HG03196 (cell line): ENCODE measurements around the gene SPP2.

Source experiments
- ATAC-seq: cut with Tn5 transposase; IDR thresholded peaks from one replicate; pipeline ENCODE4 v1.9.1; 2021; ENCODE audit not compliant: unreplicated experiment

SPP2 gene

DNA sequence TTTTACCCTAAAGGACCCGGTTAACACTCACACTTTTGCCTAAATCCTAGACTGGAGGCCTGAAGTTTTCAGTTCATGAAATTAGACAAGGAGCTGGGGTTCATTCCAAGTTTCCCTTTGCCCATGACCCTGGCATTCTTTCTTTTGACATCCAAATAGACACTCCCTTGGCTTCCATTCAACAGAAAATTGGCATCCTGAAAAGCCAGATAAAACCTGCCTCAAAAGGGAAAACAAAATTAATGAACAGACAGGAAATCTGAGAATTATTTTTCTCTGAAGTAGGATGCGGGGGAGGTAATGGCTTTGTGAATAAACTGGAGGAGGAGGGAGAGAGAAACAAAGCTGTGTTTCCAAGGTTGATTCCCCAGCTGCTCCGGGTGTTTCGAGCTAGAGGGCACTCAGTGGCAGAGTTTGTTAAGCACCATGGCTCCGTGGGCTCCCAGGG is 41.0 kb downstream of the SPP2 start:
- ATAC-seq = no peak

GRCh38 chr2:234091883-234092282 is 41.4 kb downstream of the SPP2 start:
- no peak for ATAC-seq

GRCh38 chr2:234092344-234092743 is 41.8 kb downstream of the SPP2 start:
- no peak for ATAC-seq

- no peak for ATAC-seq
Measured at GRCh38 chr2:234095301-234095700, 44.8 kb downstream of the SPP2 start.

DNA sequence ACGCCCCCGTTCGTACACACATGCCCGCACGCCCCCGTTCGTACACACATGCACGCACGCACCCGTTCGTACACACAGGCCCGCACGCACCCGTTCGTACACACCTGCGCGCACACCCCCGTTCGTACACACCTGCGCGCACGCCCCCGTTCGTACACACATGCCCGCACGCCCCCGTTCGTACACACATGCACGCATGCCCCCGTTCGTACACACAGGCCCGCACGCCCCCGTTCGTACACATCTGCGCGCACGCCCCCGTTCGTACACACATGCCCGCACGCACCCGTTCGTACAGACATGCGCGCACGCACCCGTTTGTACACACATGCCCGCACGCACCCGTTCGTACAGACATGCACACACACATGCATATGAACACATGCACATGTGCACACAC is 45.7 kb downstream of the SPP2 start:
- ATAC-seq = no peak

GRCh38 chr2:234098681-234099080 is 48.2 kb downstream of the SPP2 start:
- no peak for ATAC-seq

DNA sequence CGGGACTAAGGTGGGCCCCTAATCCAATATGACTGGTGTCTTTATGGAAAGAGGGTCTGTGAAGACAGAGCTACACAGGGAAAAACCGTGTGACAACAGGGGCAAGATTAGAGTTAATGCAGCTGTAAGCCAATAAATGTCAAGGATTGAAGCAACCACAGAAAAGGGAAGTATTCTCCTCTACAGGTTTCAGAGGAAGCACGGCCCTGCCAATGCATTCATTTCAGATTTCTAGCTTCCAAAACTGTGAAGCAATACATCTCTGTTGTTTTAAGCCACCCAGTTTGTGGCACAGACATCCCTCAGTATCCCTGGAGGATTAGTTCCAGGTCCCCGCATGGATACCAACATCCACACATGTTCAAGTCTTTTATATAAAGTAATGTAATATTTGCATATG is 48.8 kb downstream of the SPP2 start:
- ATAC-seq = no peak

DNA sequence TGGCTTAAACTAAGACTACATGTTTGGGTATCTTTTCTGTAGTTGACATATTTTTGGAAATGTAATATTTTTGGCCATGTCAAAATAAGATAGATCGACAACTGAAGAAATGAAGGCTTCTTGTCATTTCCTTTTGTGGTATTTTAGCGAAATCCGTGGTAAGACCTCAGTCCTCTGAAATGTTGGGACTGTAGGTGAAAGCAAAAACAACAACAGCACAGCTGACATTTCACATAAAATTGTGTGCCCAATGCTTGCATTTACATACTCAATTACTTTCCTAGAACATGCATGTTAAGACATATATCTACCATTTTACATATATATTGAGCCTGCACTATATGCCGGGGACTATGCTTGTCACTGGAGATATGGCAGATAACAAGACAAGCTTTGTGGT is 50.2 kb downstream of the SPP2 start:
- ATAC-seq = no peak

DNA sequence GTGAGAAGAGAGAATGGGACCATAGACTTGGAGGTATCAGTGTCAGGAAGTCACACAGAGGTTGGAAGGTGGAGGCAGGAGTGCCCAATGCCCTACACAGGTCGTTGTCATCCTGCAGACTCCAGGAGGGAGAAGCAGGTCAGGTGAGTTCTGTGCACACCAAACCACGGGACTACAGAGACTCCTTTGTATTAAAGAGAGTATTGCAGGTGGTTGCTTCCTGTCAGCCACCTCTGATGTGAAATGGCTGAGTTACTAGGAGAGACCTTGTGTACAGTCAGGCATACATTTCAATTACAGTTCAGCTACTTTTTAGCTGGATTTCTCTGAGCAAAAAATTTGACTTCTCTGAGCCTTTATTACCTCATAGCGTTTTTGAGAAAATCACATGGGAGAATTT is 51.6 kb downstream of the SPP2 start:
- ATAC-seq = no peak

DNA sequence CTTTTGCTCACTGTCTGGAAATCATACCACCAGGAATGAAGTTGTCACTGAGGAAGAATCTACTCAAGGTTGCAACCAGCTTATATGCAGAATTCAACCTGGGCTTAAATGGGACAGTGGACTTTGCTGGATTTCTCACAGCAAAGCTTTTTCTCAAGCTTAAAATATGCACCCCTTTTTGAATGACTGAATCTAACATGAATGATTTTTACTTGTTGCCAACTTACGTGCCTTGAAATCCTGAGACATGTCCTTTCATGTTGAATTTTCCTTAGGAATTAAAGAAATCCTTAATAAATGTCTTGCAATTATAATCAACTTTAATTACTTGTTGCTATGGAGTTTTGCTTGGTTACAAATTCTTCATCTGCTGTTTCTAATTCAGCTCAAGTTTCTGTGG is 57.4 kb downstream of the SPP2 start:
- ATAC-seq = no peak

- no peak for ATAC-seq
Measured at GRCh38 chr2:234109321-234109720, 58.8 kb downstream of the SPP2 start.

DNA sequence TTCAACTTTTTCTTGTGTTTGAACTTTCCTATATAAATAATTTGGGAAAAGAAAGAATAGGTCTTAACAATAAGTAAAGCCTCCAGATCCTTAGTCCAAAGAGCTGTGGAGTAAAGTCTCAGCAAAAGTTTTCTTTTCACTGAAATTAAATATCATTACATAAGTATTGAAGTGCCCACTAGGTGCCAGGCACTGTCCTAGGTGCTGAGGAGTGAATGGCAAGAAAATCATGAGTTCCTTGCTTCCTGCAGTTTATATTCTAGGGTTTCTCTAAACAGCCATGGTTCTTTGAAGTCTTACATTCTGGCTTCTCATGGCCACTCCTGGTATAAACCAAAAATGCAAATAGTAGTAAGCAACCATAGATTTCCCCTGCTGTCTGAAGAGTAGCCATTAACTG is 59.7 kb downstream of the SPP2 start:
- no peak for ATAC-seq

GRCh38 chr2:234111523-234111922 is 61.0 kb downstream of the SPP2 start:
- no peak for ATAC-seq

DNA sequence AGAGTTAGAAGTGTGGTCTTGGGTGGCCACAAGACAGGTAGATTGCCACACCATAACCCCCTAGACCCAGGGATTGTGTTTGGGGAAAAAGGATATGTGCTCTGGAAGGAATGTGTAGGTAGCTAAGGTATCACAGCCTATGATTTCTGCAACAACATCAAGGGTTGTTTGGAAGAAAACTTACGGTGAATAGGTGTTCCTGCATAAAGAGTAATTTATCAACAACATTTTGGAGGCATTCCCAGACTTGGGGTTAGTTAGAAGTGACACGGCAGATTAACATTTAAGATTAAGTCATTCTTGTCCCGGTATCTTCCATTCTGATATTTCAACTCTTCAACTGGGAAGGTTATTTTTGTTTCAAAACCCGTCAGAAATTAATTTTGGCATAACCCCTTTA is 65.5 kb downstream of the SPP2 start:
- no peak for ATAC-seq

DNA sequence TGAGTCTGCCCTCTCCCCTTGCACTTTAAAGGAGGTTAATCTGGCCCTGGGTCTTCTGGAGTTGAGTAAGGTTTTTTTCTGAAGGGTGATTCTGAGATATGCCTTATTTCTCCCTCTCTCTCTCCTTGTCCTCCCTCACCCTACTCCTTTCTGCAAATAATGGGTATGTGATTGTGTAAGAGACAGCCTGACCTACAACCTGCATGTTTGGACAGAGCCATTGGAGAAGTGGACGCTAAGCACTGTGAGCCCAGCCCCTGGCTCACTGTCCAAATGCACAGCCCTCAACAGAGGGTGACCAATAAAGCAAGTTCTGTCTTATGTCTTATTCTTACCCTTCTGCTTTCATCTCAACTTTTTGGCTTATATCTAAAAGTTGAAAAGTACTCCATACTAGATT is 71.5 kb downstream of the SPP2 start:
- no peak for ATAC-seq

DNA sequence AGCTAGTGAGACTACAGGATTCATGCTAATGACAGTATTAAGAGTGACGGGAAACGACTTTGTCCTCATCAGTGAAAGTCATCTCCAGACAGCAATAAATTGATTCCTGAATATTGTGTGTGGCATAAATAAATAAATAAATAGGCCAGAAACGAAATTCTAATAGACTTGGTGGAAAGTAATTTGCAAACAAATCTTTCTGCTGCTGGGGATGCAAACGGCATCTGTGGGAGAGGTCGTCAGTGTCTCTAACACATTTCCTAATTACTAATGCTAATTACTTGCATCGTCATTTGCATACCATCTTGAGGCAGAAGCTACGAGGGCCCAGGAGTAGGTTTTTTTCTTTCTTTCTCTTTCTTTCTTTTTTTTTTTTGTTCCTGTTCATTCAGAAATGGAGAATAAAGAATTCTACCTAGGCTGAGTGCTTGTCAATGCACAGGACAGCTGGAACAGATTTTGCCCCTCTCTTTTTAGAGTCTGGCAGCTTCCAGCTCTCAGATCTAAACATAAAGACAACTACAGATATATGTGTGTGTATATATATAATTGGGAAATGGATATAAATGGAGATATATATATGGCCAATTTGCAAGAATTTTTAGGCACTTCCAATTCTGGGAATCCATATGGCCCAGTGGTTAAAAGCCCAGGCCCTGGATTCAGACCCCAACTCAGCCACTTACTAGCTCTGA is 75.1 kb downstream of the SPP2 start:
- ATAC-seq = no peak

DNA sequence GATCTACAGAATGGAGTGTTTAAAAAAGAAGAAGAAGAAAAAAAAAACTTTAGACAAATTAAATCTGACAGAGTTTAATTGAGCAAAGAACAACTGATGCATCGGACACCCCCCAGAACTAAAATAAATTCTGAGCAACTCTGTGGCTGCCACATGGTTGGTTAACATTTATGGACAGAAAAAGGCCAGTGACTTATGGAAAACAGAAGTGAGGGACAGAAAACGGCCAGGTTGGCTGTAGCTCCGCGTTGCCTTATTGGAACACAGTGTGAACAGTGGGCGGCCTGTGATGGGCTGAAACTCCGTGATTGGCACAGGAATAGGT is 75.6 kb downstream of the SPP2 start:
- no peak for ATAC-seq
